Measurements from ENCODE around the gene ATF6.

- no peak for TF ChIP-seq CTCF (IDR thresholded peaks at IDR 0.05)
- TF ChIP-seq EP300 (IDR thresholded peaks at IDR 0.05): no peak
Observed at GRCh38 chr1:161824618-161825017, 58.5 kb downstream of the ATF6 start.
